OCI-LY3 (cell line): ENCODE data around the gene CDR2.

Experiments
- CTCF ChIP-seq: fragments of 200-600, 300-600 bp; sonication (generic); IDR thresholded peaks from 2 replicates; pipeline ENCODE4 v1.5.1; 2014; ENCODE audit warnings: antibody characterized with exemption, low read length, low read depth
- EZH2phosphoT487 ChIP-seq: fragments of 200-600 bp; shearing (Covaris generic); IDR thresholded peaks from 2 replicates; pipeline ENCODE4 v1.6.1; 2018; ENCODE audit warnings: antibody characterized with exemption, mixed run types, low read depth

- TF ChIP-seq CTCF (no peak), EZH2phosphoT487 (no peak)
These were observed 44.4 kb upstream of the CDR2 start for GRCh38 chr16:22418826-22419225.
